ENCODE results near the gene THYN1.

DNA sequence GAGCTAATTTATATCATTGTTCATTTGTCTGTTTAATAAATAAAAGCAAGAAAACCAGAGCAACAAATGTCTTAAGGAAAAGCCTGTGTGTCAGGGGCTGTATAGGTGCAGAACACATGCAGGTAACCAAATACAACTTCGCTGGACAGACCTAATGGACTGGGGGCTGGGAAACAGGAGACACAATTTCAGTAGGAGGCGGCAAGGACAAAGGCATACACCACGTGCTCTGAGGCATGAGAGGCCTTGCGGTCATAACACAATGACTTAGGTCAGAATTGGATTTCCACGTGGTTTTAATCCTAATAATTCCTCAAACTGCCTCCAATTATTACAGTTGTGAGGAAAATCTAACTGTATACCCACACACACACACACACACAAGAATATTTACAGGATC, 14.3 kb upstream of the THYN1 start:
- TF ChIP-seq, protein P1, sequence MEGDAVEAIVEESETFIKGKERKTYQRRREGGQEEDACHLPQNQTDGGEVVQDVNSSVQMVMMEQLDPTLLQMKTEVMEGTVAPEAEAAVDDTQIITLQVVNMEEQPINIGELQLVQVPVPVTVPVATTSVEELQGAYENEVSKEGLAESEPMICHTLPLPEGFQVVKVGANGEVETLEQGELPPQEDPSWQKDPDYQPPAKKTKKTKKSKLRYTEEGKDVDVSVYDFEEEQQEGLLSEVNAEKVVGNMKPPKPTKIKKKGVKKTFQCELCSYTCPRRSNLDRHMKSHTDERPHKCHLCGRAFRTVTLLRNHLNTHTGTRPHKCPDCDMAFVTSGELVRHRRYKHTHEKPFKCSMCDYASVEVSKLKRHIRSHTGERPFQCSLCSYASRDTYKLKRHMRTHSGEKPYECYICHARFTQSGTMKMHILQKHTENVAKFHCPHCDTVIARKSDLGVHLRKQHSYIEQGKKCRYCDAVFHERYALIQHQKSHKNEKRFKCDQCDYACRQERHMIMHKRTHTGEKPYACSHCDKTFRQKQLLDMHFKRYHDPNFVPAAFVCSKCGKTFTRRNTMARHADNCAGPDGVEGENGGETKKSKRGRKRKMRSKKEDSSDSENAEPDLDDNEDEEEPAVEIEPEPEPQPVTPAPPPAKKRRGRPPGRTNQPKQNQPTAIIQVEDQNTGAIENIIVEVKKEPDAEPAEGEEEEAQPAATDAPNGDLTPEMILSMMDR (conservative IDR thresholded peaks at IDR 0.05 in 1 of 2, IDR thresholded peaks at IDR 0.05 in 1 of 2; ENCODE audit: low read depth in 1 of 2, low read length in 2 of 2): no peak
- TF ChIP-seq EZH2 (IDR thresholded peaks at IDR 0.05; ENCODE audit: low read length, missing control alignments): no peak
